ENCODE data around the gene HSPBP1.
A peak's percentile ranks its signal among the peaks of the same experiment; 100 is the strongest.

The HSPBP1 gene

GRCh38 chr19:55216461-55217198 is 63.3 kb downstream of the HSPBP1 start:
- TF ChIP-seq CTCF (IDR thresholded peaks at IDR 0.05; ENCODE audit: control extremely low read depth, extremely low read depth, low read depth, missing control alignments), result no peak
- ChIA-PET POLR2A (no interaction called here), CTCF (no interaction called here)
- peak; percentile 70 for DNase-seq (ENCODE audit: extremely low spot score)

GRCh38 chr19:55213547-55213946 is 66.4 kb downstream of the HSPBP1 start:
- POLR2A ChIA-PET, result no interaction called here
- TF ChIP-seq CTCF (IDR thresholded peaks at IDR 0.05; ENCODE audit: control extremely low read depth, extremely low read depth, low read depth, missing control alignments), result no peak
- CTCF ChIA-PET, result no interaction called here
- DNase-seq (ENCODE audit: extremely low spot score), result no peak

GRCh38 chr19:55212447-55212846 is 67.5 kb downstream of the HSPBP1 start:
- ChIA-PET CTCF (no interaction called here), POLR2A (no interaction called here)
- DNase-seq (ENCODE audit: extremely low spot score), result no peak

More at GRCh38 chr19:55212447-55212846, 67.5 kb downstream of the HSPBP1 start:
- peak; percentile 20 for TF ChIP-seq CTCF (IDR thresholded peaks at IDR 0.05; ENCODE audit: control extremely low read depth, extremely low read depth, low read depth, missing control alignments)

All from GM10248 (cell line).